Activated CD4-positive, alpha-beta T cell treated with anti-CD3 and anti-CD28 coated beads for 1 hour (primary cell): ENCODE data around the gene SLX9.

Experiments used
- DNase-seq: peaks from one replicate; pipeline ENCODE4 v3.0.0-alpha.2; 2020

Gene SLX9

DNA sequence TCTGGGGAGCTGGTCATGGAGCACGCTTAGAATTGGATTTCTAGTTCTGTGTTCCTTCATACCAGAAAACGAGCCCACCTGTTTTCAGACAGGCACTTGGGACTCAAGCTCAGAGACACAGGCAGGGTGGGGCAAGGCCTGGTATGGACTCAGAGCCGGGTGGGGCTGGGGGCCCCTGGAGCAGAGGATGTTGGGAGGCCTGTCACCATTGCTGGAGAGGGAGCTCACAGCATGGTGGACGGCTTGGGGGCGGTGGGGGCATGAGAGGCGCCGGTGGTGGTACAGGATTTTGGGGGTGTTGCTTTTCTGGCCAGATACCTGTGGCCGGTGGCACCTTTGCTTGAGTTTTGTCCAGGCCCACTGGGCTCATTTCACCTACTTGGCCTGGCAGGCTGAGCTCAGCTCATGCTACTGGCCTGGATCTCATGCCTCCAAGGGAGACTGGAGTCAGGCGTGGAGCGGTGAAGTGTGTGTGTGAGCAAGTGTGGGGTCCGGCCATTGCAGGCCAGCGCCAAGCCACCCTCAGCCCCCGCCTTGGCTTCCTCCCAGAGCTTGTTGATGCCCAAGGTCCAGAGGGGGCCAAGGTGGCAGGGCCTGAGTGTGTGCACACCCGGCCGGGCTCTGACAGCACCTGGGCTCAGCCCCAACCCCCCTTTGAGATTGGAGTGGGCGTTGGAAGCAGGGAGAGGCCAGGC is 8.7 kb downstream of the SLX9 start:
- DNase-seq, result no peak

DNA sequence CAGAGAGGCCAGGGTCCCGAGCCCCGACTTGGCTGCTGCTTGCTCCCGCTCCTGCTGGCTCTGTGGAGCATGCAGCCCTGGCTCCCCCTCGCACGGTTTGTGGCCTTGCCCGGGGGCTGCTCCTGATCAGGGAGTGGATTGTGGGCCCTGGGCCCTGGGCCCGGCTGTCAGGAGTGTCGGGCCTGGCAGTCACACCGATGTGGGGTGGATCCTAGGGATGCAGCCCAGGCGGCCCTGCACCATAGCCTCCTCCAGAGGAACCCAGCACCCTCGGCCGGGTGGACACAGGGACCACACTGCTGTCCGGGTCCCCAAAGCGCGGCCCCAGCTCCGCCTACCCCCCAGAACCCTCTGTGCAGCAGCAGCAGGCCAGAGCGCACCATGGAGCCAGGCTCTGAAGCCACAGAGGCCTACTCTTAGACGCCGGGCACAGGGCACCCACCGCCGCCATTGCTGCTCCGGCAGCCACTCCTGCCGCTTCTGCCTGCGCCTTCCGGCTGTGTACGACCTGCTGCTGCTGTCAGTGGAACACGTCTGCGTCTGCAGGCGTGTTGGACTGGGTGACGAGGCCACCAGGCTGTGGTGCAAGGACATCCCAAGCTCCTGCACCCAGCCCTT is 9.4 kb downstream of the SLX9 start:
- DNase-seq, result no peak

DNA sequence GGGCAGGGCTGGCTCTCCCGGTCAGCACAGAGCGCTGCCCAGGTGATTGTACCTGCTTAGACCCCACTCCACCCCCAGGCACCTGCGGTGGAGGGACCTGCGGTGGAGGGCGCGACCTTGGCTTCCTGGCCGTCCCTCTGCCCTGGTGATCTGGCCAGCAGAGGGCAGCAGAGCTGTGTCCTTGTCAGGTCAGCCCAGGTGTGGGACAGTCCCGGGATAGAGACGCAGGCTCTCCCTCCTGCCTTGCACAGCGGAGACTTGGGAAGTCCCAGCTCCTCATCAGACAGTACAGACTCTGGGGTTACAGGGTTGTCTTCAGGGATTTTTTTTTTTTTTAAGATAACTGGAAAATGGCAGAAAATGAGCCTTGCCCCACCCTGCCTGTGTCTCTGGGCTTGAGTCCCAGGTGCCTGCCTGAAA is 10.0 kb downstream of the SLX9 start:
- peak; percentile 72 for DNase-seq

DNA sequence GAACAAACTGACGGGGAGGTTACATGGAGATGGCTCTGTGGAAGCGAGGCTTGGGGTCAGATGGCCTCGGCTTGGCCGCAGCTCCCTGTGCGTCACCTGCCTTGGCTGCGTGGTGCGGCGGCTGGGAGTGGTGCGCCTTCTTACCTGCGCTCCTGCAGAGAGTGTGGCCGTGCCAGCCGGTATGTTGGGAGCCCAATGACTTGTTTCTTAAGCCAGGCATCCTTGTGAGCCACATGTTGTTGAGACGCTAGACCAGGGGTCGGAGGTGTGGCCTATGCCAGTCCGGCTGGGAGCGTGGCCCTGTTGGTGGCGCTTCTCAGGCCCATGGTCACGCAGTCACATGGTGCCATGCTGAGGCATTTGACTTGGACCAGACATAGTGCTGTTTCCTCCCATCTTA is 10.5 kb downstream of the SLX9 start:
- DNase-seq, result no peak

DNA sequence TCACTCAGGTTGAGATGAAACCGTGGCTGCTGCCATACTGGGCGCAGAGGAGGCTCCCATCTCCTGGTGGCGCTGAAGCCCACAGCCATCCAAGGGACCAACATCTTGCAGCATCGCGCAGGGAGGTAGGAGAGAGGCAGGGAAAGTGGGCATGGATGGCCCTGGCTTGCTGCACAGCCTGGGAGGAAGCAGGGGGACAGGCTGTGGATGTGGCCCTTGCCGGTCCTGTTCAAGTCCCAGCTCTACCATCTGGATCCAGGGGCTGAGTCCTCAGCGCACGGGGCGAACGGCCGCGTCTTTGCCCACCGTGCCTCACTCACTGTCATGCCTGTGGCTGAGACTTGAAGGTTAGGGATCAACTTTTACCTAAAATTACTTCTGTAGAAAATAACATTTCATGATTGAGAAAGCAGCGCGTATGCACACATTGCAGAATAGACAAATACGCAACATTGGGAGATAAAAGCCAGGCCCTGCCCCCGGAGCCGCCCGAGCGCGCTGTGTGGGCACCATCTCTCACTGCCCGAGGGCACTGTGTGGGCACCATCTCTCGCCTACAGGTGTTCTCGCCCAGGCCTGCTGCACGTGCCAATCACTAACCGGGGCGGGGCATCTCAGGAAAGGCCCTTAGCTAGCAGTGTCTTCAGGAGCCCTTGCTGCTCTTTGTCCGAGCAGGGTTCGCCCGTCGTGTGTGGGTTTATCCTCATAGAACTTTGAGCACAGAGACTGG is 11.5 kb downstream of the SLX9 start:
- DNase-seq, result no peak

DNA sequence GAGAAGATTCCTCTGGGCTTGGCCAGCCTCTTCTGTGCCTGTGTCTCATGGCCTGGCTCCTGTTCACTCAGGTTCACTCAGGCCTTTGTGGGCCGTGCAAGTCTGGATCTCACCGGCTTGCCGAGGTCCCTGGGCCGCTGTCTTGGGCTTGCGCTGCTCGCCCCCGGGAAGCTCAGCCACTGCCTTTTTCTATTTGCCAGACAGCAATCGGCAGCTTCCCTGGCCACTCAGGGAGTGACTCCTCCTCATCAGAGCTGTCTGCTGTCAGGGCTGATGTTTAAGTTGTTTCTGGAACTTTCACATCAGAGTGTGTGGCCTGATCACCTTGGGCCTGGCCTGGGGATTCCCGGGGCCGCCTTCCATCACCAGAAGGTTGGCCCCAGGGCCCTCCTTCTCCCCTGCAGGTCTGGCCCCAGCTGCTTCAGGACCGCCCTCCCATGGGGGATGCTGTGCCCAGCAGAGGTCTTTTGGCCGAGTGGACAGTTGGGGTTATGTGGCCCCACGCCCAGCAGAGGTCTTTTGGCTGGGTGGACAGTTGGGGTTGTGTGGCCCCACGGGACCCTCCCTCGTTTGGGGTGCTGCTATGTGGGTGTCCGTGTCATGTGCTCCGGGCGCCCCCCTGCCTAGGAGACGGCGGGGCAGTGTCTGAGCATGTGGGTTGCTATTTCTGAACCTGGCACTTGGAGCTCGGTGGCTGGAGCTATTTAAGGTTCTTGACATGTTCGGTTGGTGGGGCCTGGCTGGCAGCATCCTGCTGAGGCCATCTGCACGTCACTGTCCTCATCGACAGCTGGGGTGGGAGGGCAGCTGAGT is 12.5 kb downstream of the SLX9 start:
- no peak for DNase-seq

DNA sequence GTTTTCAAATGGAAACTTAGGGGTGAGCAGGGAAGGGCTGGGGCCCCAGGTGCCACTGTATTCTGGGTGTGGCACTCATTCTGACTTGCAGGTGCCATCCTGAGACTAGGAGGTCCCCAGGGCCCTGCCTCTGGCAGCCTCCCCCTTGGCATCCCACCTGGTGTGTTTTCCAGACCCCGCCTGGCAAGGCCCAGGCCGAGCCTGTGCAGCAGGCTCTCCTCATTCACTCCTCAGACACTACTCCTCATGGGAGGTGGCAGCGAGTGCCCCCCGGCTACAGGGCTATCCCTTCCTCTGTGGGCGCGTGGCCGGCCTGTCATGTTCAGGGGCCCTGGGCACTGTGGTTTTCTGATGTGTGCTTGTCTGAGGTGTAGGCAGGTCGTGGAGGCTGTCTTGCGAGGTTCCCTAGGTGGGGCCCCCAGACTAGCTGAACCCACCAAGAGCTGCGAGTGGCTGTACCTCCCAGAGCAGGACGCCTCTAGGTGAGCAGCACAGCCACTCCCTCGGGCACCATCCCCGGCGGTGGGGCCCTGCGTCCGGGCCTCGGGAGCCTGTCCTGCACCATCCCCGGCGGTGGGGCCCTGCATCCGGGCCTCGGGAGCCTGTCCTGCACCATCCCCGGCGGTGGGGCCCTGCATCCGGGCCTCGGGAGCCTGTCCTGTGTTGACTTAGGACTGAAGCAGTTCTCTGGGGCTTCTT is 13.2 kb downstream of the SLX9 start:
- DNase-seq, result no peak

DNA sequence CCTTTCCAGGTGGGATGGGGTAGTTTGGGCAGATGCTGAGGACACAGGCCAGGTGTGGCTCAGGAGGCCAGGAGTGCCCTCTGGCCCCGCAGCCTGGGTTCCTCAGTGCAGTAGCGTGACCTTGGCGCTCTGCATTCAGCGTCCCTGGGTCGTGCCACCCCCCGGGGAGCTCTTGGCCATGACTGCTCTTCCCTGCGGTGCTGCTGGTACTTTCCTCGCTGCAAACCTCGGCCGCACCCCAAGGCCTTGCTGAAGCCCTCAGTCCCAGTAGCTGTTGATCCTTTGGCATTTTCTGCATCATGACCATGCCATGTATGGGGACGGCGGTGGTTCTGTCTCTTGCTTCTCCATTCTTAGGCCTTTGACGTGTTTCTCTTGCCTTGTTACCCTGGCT is 13.8 kb downstream of the SLX9 start:
- no peak for DNase-seq

DNA sequence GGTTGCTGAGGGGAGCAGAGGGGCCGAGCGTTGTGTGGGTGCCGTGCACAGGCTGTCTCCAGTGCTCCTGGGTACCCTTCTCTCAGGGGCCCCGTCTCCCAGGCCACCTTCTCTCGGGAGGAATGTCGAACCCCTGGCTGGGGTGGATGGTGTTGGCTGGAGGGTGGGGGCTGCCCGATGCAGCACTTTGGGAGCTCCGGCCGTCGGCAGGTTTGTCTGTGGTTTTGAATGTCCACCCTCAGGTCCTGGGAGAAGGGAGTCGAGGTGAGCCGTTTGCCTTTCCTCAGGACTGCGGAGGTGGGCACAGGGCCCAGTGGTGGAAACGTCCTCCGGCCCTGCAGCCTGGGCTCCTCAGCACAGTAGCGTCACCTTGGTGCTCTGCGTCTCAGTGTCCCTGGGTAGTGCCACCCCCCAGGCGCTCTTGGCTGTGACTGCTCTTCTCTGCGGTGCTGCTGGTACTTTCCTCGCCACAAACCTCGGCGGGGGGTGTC is 14.5 kb downstream of the SLX9 start:
- DNase-seq, result no peak

DNA sequence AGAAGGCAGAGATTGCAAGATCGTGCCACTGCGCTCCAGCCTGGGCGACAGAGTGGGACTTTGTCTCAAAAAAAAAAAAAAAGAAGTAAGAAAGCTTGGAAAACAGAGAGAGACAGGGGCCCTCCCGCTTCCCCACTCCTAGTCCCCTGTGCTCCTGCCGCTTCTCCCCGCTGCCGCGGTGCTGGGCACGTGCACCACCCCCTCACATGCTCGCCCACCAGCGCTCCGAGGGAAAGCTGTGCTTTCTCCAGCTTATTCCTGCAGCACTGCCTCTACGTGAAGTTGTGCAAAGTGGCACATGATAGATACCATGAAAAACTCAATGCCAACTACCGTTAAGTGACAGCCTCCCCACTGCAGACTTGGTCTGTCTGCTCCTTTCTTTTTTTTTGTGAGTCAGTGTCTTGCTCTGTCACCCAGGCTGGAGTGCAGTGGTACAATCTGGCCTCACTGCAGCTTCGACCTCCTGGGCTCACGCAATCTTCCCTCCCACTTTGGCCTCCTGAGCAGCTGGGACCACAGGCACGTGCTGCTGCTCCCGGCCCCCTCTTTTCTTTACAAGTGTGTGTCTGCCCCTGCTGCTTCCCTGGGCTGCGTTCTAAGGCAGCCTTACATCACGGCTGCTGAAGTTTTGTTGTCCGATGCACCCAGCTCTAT is 15.4 kb downstream of the SLX9 start:
- DNase-seq, result no peak

DNA sequence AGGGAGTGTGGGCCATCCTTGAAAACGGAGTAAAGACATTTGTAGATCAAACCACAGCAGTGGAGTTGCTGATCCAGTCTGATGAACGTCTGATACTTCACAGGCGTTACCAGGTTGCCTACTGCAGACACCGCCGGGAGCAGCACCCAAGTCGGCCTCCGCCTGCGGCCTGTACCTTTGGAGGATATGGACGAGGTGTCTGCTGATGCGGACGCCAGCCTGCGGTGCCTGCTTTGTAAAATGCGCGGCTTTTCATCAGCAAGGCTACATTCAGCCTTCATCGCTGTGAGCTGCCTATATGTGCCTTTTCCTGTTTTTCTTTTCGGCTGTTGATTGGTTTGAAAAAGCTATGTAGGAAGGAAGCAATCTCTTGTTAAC is 16.0 kb downstream of the SLX9 start:
- DNase-seq, result no peak

DNA sequence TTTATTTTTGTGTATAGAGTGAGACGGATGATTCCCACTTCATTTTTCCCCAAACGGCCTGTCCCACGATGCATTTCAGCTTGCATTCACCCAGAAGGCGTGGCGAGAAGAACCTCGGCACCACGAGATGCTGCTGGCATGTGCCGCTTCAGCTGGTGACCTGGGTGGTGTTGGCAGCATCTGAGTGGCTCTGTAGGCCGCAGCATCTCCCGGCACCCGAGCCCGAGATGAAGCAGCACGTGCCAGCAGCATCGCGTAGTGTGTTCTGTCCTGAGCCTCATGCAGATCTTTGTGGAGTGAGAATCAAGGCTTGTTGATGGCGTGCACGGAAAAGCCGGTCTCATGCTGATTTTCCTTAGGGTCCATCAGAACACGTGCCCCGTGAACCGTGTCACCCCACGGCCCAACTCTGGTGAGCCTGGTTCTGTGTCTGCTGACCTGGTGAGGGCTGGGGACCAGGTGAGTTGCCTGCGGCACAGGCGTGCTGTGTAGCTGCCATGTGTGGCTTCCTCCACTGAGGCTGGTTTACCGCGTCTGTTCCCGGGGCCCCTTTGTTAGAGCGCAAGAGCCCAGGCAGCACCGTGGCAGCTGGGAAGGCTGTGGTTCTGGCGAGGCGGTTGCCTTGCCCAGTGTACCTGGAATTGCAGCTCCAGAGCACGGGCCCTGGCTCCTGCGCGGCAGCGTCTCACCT is 16.7 kb downstream of the SLX9 start:
- DNase-seq, result no peak

DNA sequence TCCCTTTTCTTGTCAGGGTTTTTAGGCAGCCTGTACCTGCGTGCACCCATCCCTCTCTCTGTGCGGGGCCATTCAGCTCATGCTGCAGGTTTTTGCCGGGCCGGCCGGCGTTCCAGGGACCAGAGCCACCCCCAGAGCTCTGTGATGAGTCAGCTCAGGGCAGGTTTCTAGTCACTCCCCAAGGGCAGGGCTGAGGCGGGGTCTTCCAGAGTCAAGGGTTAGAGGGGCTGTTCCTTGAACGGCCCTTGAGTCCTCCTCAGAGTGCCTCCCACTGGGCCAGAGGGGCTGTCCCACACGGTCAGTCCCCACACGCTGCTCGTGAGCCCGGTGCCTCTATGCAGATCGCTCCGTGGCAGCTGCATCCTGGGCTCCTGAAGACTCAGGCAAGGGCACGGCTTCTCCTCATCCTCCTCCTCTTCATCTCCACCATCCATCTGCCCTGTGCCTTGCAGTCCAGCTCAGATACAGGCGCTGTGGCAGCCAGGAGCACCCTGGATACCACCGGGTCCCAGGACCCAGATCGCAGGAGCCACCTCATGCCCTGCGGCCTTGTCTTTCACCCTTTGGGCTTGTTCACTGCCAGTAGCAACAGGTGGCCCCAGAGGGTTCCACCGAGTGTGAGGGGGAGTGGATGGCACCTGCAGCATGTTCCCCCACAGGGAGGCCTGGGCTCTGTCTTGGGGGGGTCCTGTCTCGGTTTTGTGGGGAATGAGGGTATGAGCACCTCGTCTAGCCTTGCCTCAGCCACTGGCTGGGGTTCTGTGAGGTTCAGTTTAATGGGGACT is 17.4 kb downstream of the SLX9 start:
- no peak for DNase-seq

DNA sequence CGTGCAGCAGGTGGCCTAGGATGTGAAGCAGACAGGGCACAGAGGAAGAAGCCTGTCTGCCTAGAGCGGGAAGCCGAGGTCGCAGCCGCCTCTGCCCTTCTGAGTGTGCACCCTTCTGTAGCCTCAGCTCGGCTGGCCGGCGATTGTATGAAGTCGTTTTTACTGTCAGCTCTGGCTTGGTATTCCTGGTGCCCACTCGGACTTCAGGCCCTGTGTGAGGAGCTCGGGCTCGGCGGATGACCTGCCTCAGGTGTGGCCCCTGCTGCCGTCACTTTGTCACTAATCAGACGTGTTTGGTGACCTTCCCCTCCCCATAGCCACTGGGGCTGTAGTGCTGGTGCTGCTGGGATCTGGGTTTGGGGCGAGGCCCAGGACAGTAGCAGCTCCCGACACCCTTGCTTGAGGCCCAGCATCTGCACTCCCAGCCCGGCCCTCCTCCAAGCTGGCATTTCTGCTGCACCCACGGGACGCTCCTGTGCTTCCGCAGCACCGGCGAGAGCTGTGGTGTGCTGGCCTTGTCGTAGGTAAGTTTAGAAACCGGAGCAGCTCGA is 18.1 kb downstream of the SLX9 start:
- DNase-seq, result no peak

DNA sequence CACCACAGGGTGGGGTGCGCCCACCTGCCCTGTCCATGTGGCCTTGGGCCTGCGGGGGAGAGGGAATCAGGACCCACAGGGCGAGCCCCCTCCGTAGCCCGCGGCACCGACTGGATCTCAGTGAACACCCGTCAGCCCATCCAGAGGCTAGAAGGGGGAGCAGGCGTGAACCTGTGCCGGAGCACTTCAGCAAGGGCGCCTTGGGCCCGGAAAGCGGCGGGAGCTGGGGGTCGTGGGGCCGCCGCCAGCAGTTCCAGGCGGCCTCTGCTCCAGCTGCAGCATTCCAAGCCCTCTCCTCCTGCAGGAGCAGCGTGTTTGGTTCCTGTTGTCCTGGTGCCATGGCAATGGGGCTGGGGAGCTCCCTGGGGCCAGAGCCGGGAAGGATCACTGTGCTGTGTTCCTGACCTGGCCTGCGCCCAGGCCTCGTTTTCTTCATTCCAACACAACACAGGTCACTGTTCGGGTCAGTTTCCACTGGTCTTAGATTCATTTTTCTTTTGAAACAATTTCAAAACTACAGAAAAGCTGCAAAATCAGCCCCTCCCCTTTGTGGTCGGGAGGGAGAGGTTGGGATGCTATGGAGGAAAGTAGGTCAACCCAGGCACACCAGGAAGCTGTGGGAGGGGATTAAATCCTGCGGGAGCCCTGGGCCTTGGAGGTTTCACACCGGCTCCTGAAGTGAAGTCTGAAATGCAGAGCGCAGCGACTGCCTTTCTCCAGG is 18.8 kb downstream of the SLX9 start:
- DNase-seq, result no peak

DNA sequence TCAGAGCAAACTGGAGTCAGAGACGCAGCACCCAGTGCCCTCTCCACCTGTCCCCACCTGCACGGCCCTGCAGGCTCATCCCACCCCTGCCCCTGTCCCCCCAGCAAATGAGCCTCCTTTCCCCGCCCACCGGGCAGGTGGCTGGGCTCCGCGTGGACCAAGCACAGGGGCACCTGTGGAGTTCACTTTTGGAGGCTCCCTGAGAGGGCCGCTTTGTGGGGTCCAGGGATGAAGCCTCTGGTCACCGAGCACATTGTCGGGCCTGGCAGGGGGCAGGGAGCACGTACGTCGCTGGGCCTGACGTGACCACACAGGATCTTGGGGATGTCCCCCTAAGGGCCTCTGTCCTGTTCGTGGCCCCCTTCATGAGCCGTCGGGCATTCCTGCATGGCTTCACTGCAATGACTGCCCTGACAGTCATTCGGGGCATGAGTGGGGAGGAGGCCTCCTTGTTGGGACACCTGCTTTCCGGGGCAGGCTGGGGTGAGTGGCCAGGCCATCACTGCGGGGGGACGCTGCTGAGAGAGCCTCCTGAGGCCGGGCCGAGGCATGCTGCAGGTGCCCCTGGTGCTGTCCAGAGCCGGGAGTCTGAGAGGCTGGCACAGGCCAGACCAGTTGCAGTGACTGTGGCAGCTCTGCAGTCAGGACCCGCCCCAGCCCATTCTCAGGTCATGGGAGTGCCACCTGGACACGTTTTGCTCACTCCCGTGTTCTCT is 19.7 kb downstream of the SLX9 start:
- no peak for DNase-seq

DNA sequence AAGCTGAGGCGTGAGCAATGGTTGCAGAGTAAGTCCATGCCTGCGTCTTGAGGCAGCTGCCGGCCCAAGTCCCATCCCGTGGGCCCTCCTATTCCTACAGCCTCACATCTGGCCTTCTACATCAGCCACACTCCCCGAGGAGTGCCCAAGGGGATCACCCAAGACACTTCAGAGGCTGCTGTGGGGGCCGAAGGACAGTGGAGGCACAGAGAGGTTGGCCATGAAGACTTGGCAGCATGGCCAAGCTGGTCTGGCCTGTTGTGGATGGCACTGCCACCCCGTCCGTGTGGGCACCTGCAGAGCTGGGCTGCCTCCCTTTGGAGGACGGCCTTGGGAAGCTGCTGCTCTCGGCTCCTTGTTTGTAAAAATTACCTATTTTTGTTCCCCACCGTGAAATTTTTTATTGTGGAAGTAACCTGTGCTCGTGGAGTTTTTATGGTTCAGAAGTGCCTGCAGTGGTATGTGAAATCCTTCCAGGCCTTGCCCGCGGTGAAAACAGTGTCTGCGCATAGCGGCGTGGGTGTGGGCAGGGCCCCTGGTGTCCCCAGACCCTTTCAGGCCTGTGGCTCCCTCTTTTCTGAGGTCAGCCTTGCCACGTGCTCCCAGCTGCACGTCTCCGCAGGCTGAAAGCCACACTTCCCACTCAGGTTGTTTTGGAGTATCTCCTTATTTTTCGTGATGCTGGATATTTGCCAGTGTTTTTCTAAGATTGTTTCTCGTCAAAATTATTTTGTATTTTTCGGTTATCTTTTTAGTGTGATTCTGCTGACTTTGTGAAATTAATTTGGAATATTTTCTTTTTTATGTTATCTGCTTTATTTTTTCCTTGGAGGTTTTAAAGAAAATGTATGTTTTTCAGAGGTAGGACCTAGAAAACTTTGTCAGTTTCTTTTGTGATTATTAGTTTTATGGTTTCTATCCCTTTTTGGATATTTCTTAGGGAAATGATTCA is 20.6 kb downstream of the SLX9 start:
- DNase-seq, result no peak
